Subcutaneous abdominal adipose tissue (tissue), 5 donors: ENCODE measurements around the gene AKAP6.

ENCODE experiments used
- H3K27ac ChIP-seq: one replicate; pipeline ENCODE4 v1.7.0; 2013; ENCODE audit warnings: low read depth, mild to moderate bottlenecking, inconsistent platforms, low read length, moderate library complexity
- H3K27me3 ChIP-seq, 5 donors: one replicate each; pipeline ENCODE4 v1.7.0; 2013; ENCODE audit warnings: low read length in 5 of 5, inconsistent platforms in 1 of 5; ENCODE audit not compliant: control insufficient read depth in 5 of 5, insufficient read depth in 4 of 5
- H3K36me3 ChIP-seq, 5 donors: one replicate each; pipeline ENCODE4 v1.7.0; 2013; ENCODE audit warnings: low read length in 5 of 5; ENCODE audit not compliant: control insufficient read depth in 5 of 5, insufficient read depth in 5 of 5
- H3K4me1 ChIP-seq, 5 donors: one replicate each; pipeline ENCODE4 v1.7.0; 2013; ENCODE audit warnings: low read length in 5 of 5, mild to moderate bottlenecking in 3 of 5, moderate library complexity in 1 of 5; ENCODE audit not compliant: control insufficient read depth in 5 of 5, insufficient read depth in 5 of 5
- H3K4me3 ChIP-seq, 5 donors: one replicate each; pipeline ENCODE4 v1.7.0; 2013; ENCODE audit warnings: low read length in 5 of 5, low read depth in 1 of 5
- H3K9ac ChIP-seq, 5 donors: one replicate each; pipeline ENCODE4 v1.7.0; 2013; ENCODE audit warnings: low read length in 5 of 5, mild to moderate bottlenecking in 4 of 5, moderate library complexity in 3 of 5
- H3K9me3 ChIP-seq, 5 donors: one replicate each; pipeline ENCODE4 v1.7.0; 2013; ENCODE audit warnings: low read length in 5 of 5; ENCODE audit not compliant: control insufficient read depth in 5 of 5
- donor health status: healthy.
- donor health status: healthy.
- donor health status: healthy.
- donor health status: healthy.
- donor health status: healthy.

Gene AKAP6

GRCh38 chr14:32311294-32312009, 17.6 kb upstream of the AKAP6 start:
- Histone ChIP-seq H3K9ac (no peak overlapping the region), H3K27me3 (no peaks in the 10 kb centered on the region), H3K27ac (no peak overlapping the region), H3K36me3 (no peaks in the 10 kb centered on the region), H3K4me3 (no peak overlapping the region), H3K9me3 (no peaks in the 10 kb centered on the region), H3K4me1 (no peaks in the 10 kb centered on the region)

- Histone ChIP-seq H3K4me3 (no peak overlapping the region), H3K27ac (no peak overlapping the region), H3K9ac (no peak overlapping the region), H3K4me1 (no peaks in the 10 kb centered on the region), H3K36me3 (no peaks in the 10 kb centered on the region), H3K9me3 (no peaks in the 10 kb centered on the region), H3K27me3 (no peaks in the 10 kb centered on the region)
These were observed 17.1 kb upstream of the AKAP6 start for GRCh38 chr14:32312010-32312331.

GRCh38 chr14:32313844-32314376, 15.2 kb upstream of the AKAP6 start:
- H3K9me3 ChIP-seq: no peaks in the 10 kb centered on the region

GRCh38 chr14:32318087-32318795, 10.9 kb upstream of the AKAP6 start:
- Histone ChIP-seq H3K27ac (no peak overlapping the region), H3K4me3 (no peak overlapping the region), H3K9me3 (no peaks in the 10 kb centered on the region), H3K4me1 (no peaks in the 10 kb centered on the region), H3K9ac (no peak overlapping the region), H3K27me3 (no peaks in the 10 kb centered on the region), H3K36me3 (no peaks in the 10 kb centered on the region)

More at GRCh38 chr14:32313844-32314376, 15.2 kb upstream of the AKAP6 start:
- Histone ChIP-seq H3K4me1 (no peaks in the 10 kb centered on the region), H3K4me3 (no peak overlapping the region), H3K9ac (no peak overlapping the region), H3K27me3 (no peaks in the 10 kb centered on the region), H3K36me3 (no peaks in the 10 kb centered on the region), H3K27ac (no peak overlapping the region)

GRCh38 chr14:32319368-32320049, 9.6 kb upstream of the AKAP6 start:
- Histone ChIP-seq H3K36me3 (no peaks in the 10 kb centered on the region), H3K27me3 (no peaks in the 10 kb centered on the region), H3K27ac (no peak overlapping the region), H3K4me1 (no peaks in the 10 kb centered on the region), H3K4me3 (no peak overlapping the region), H3K9ac (no peak overlapping the region), H3K9me3 (no peaks in the 10 kb centered on the region)

GRCh38 chr14:32324601-32325000, 4.5 kb upstream of the AKAP6 start:
- Histone ChIP-seq H3K4me3 (no peak overlapping the region), H3K9me3 (peaks cover 0 to 7% (median 3%) of the 10 kb centered on the region in 5 donors), H3K4me1 (no peaks in the 10 kb centered on the region), H3K36me3 (no peaks in the 10 kb centered on the region), H3K27me3 (no peaks in the 10 kb centered on the region), H3K9ac (no peak overlapping the region), H3K27ac (no peak overlapping the region)

GRCh38 chr14:32327255-32327961, 1.7 kb upstream of the AKAP6 start:
- Histone ChIP-seq H3K27ac (no peak overlapping the region), H3K4me1 (no peaks in the 10 kb centered on the region), H3K27me3 (no peaks in the 10 kb centered on the region), H3K36me3 (no peaks in the 10 kb centered on the region), H3K9me3 (peaks cover 0 to 7% (median 3%) of the 10 kb centered on the region in 5 donors), H3K4me3 (no peak overlapping the region), H3K9ac (no peak overlapping the region)

GRCh38 chr14:32329690-32330285, 690 bp downstream of the AKAP6 start:
- Histone ChIP-seq H3K4me3 (no peak overlapping the region), H3K9me3 (peaks cover 0 to 7% (median 3%) of the 10 kb centered on the region in 5 donors), H3K27me3 (no peaks in the 10 kb centered on the region), H3K4me1 (no peaks in the 10 kb centered on the region), H3K9ac (no peak overlapping the region), H3K27ac (no peak overlapping the region), H3K36me3 (no peaks in the 10 kb centered on the region)

GRCh38 chr14:32330351-32331111, 1.4 kb downstream of the AKAP6 start:
- peaks cover 0 to 7% (median 3%) of the 10 kb centered on the region in 5 donors for H3K9me3 ChIP-seq
- no peaks in the 10 kb centered on the region for H3K4me1 ChIP-seq
- no peaks in the 10 kb centered on the region for H3K36me3 ChIP-seq
- H3K27ac ChIP-seq: no peak overlapping the region
- no peaks in the 10 kb centered on the region for H3K27me3 ChIP-seq
- H3K4me3 ChIP-seq: no peak overlapping the region
- H3K9ac ChIP-seq: no peak overlapping the region
